K562 (cell line): Measurements from ENCODE around the gene NMRK2. TPM values are rescaled to one million over a fixed set of nuclear protein-coding genes. Genes with fewer than 3 reads are reported as not detected.

Experiments
- ATAC-seq: fragments of 200-7000 bp; cut with Tn5 transposase; 3 replicates; pipeline ENCODE4 v1.9.1; 2020; ENCODE audit warnings: moderate library complexity
- BruUV-seq: library from RNA; stranded (reverse); fragments of 400-500 nt; replicated peaks from 2 replicates; lab custom pipeline; 2021; lab: Mats Ljungman, UMichigan
- CTCF ChIA-PET: fragments of 300-600 bp; formaldehyde crosslinking; extraction: SDS; loops from one replicate; lab custom pipeline; 2021; ENCODE audit warnings: low intra/inter-chr PET ratio; lab: Yijun Ruan, JAX
- POLR2A ChIA-PET: fragments of 300-600, 350-650 bp; sonication (Branson Sonifier 250); formaldehyde crosslinking; extraction: SDS; loops from one replicate; lab custom pipeline; 2021; ENCODE audit warnings: antibody characterized with exemption, inconsistent platforms; lab: Yijun Ruan, JAX
- DNase-seq, 4 experiments: peaks; one replicate each; pipeline versions ENCODE4 v3.0.0 to v3.0.0-alpha.2; 2011 to 2018; ENCODE audit warnings: low spot score in 3 of 4, mixed read lengths in 3 of 4; ENCODE audit errors: extremely low read depth in 1 of 4
- FAIRE-seq: peaks from 2 replicates; lab custom pipeline; 2011; peaks lifted over from hg19 to GRCh38; lab: Jason Lieb, UNC
- H2AFZ ChIP-seq: 2 replicates; pipeline ENCODE4 v1.6.0; 2011; ENCODE audit warnings: low read depth, low read length, control low read depth, inconsistent platforms
- H3K27ac ChIP-seq: fragments of 200-600 bp; 3 replicates; pipeline ENCODE4 v1.8.0; 2011; ENCODE audit warnings: low read depth, mild to moderate bottlenecking, control low read depth, inconsistent platforms, low read length, moderate library complexity, mixed read lengths; ENCODE audit errors: extremely low read depth
- H3K27me3 ChIP-seq, 2 experiments: fragments of 300-600 bp in 1 of 2; 2 replicates in 1 of 2; 3 replicates in 1 of 2; pipeline versions ENCODE4 v1.6.0 to v1.8.0; 2011; ENCODE audit warnings: inconsistent platforms in 2 of 2, low read length in 2 of 2, mild to moderate bottlenecking in 1 of 2, mixed read lengths in 1 of 2, moderate library complexity in 1 of 2; ENCODE audit not compliant: control insufficient read depth in 2 of 2, insufficient read depth in 2 of 2
- H3K36me3 ChIP-seq: fragments of 300-600 bp; 3 replicates; pipeline ENCODE4 v1.8.0; 2011; ENCODE audit warnings: mild to moderate bottlenecking, low read length, inconsistent platforms; ENCODE audit not compliant: control insufficient read depth, insufficient read depth
- H3K4me1 ChIP-seq, 2 experiments: fragments of 200-600 bp in 1 of 2; replicated peaks in 1 of 2; 2 replicates in 1 of 2; 3 replicates in 1 of 2; pipeline versions ENCODE4 v1.5.1 to v1.8.0; 2011; ENCODE audit warnings: inconsistent platforms in 2 of 2, low read length in 2 of 2, mild to moderate bottlenecking in 1 of 2, mixed read lengths in 1 of 2, moderate library complexity in 1 of 2; ENCODE audit not compliant: control insufficient read depth in 2 of 2, insufficient read depth in 2 of 2
- H3K4me2 ChIP-seq: 2 replicates; pipeline ENCODE4 v1.6.1; 2011; ENCODE audit warnings: low read length, control low read depth, inconsistent platforms, mixed read lengths; ENCODE audit not compliant: insufficient read depth
- H3K4me3 ChIP-seq: fragments of 200-600 bp; sonication (generic), shearing (Covaris generic); 2 replicates; pipeline ENCODE4 v1.5.1; 2016; ENCODE audit warnings: control low read depth, inconsistent platforms
- H3K79me2 ChIP-seq: fragments of 200-600 bp; 3 replicates; pipeline ENCODE4 v1.8.0; 2011; ENCODE audit warnings: low read length, inconsistent platforms; ENCODE audit not compliant: control insufficient read depth, insufficient read depth
- H3K9ac ChIP-seq, 2 experiments: 2 replicates each; pipeline versions ENCODE4 v1.6.0 to v1.6.1; 2011; ENCODE audit warnings: low read depth in 2 of 2, low read length in 2 of 2, control low read depth in 1 of 2, inconsistent platforms in 1 of 2, mild to moderate bottlenecking in 1 of 2, mixed read lengths in 1 of 2; ENCODE audit not compliant: insufficient read depth in 1 of 2
- H3K9me1 ChIP-seq: one replicate; pipeline ENCODE4 v1.6.0; 2011; ENCODE audit warnings: inconsistent platforms, mild to moderate bottlenecking, low read length, moderate library complexity; ENCODE audit not compliant: control insufficient read depth, insufficient read depth
- H3K9me3 ChIP-seq: replicated peaks from 2 replicates; pipeline ENCODE4 v1.5.1; 2011; ENCODE audit warnings: low read depth, low read length, inconsistent platforms; ENCODE audit not compliant: control insufficient read depth, insufficient read depth
- H4K20me1 ChIP-seq: replicated peaks from 2 replicates; pipeline ENCODE4 v1.6.1; 2011; ENCODE audit warnings: low read length, inconsistent platforms, mixed read lengths; ENCODE audit not compliant: control insufficient read depth, insufficient read depth
- ADNP ChIP-seq: fragments of 200-800 bp; sonication (Bioruptor generic); IDR thresholded peaks from 2 replicates; pipeline ENCODE4 v1.6.1; 2016; ENCODE audit warnings: missing genetic modification characterization, missing compliant biosample characterization
- ARHGAP35 ChIP-seq: fragments of 450-650 bp; IDR thresholded peaks from 2 replicates; pipeline ENCODE4 v1.6.1; 2018; ENCODE audit not compliant: partially characterized antibody
- CHD2 ChIP-seq: IDR thresholded peaks from 2 replicates; pipeline ENCODE4 v1.6.1; 2011; ENCODE audit warnings: low read depth, low read length
- HIVEP1 ChIP-seq: fragments of 250-450 bp; sonication (Bioruptor Pico); IDR thresholded peaks from 2 replicates; pipeline ENCODE4 v1.4.0; 2020; ENCODE audit warnings: mild to moderate bottlenecking
- HNRNPL ChIP-seq: fragments of 200-400 bp; formaldehyde crosslinking; IDR thresholded peaks from 2 replicates; pipeline ENCODE4 v1.6.1; 2017; ENCODE audit warnings: low read depth, mild to moderate bottlenecking, low read length
- KAT8 ChIP-seq: fragments of 450-650 bp; IDR thresholded peaks from 2 replicates; pipeline ENCODE4 v1.6.1; 2016; ENCODE audit warnings: low read depth, mild to moderate bottlenecking
- MAFF ChIP-seq: IDR thresholded peaks from 2 replicates; pipeline ENCODE4 v1.6.1; 2012; ENCODE audit warnings: low read length, improper control_type of control experiment
- NFE2 ChIP-seq: IDR thresholded peaks from 2 replicates; pipeline ENCODE4 v1.6.1; 2014; ENCODE audit warnings: antibody characterized with exemption, low read depth
- RBM25 ChIP-seq: fragments of 200-400 bp; formaldehyde crosslinking; IDR thresholded peaks from 2 replicates; pipeline ENCODE4 v1.6.1; 2018; ENCODE audit warnings: low read length, low read depth, moderate library complexity; ENCODE audit not compliant: severe bottlenecking
- RFX1 ChIP-seq: fragments of 450-650 bp; IDR thresholded peaks from 2 replicates; pipeline ENCODE4 v1.6.1; 2016; ENCODE audit warnings: mild to moderate bottlenecking, moderate library complexity
- SUPT5H ChIP-seq: fragments of 450-650 bp; IDR thresholded peaks from 2 replicates; pipeline ENCODE4 v1.6.1; 2016
- TBP ChIP-seq: optimal IDR thresholded peaks from 2 replicates; pipeline ENCODE3; 2011; ENCODE audit warnings: low read depth, low read length, improper control_type of control experiment
- TCF7 ChIP-seq: sonication (generic); IDR thresholded peaks from 2 replicates; pipeline ENCODE4 v1.6.1; 2016; ENCODE audit warnings: antibody characterized with exemption, borderline replicate concordance
- ZFP36 ChIP-seq: fragments of 150-350 bp; IDR thresholded peaks from 2 replicates; pipeline ENCODE4 v1.6.1; 2018; ENCODE audit warnings: low read length, low read depth; ENCODE audit not compliant: partially characterized antibody
- ZNF143 ChIP-seq: sonication (generic); formaldehyde crosslinking; IDR thresholded peaks from 2 replicates; pipeline ENCODE4 v1.9.0; 2022; ENCODE audit warnings: mild to moderate bottlenecking, missing genetic modification reagents
- ZNF184 ChIP-seq: sonication (generic); formaldehyde crosslinking; IDR thresholded peaks from 2 replicates; pipeline ENCODE4 v1.5.0; 2020; ENCODE audit warnings: missing genetic modification reagents
- ZNF253 ChIP-seq: fragments of 250-450 bp; sonication (Bioruptor Pico); conservative IDR thresholded peaks from 2 replicates; pipeline ENCODE4 v1.6.1; 2021; ENCODE audit warnings: mild to moderate bottlenecking
- ZNF3 ChIP-seq: fragments of 250-450 bp; sonication (Bioruptor Pico); IDR thresholded peaks from 2 replicates; pipeline ENCODE4 v1.5.0; 2021; ENCODE audit warnings: mild to moderate bottlenecking, moderate library complexity
- ZNF384 ChIP-seq: IDR thresholded peaks from 2 replicates; pipeline ENCODE4 v1.6.1; 2012; ENCODE audit warnings: low read depth, low read length, improper control_type of control experiment
- ZNF668 ChIP-seq: fragments of 250-450 bp; sonication (Bioruptor Pico); IDR thresholded peaks from 2 replicates; pipeline ENCODE4 v1.8.0; 2022; ENCODE audit warnings: mild to moderate bottlenecking, inconsistent platforms
- ZNF75A ChIP-seq: fragments of 450-650 bp; formaldehyde crosslinking; IDR thresholded peaks from 2 replicates; pipeline ENCODE4 v1.4.0; 2020; ENCODE audit warnings: mild to moderate bottlenecking
- WGBS: fragments of 100-300 bp; shearing (Covaris generic); methylation state at CpG from one replicate; pipeline ENCODE4 v1.1.6; 2016; ENCODE audit warnings: low coverage, mixed read lengths; ENCODE audit not compliant: insufficient coverage; ENCODE audit errors: missing lambda C conversion rate; 5-methylcytosine and 5-hydroxymethylcytosine counted together
- in situ Hi-C: fragments of 300-500 bp; cut with MboI; formaldehyde crosslinking; loops from 4 replicates; pipeline ENCODE4 v1.15.0; 2018; ENCODE audit warnings: inconsistent platforms, mixed read lengths
- intact Hi-C: fragments of 100-400 bp; cut with micrococcal nuclease; formaldehyde crosslinking; loops from 2 replicates; pipeline ENCODE4 v1.14.2; 2022
- polyA plus RNA-seq, 8 experiments: library from polyadenylated mRNA; depleted of rRNA in 4 of 8; stranded (reverse) in 5 of 8; unstranded in 3 of 8; fragments of >200 nt; fragmentation: Nextera tagmentation in 2 of 8; fragmentation: Illumina TruSeq in 1 of 8; extraction: Ambion mirVana in 2 of 8; extraction: Trizol in 1 of 8; gene quantifications; 2 replicates each; pipeline versions ENCODE4 v1.2.1 to v1.2.3, GENCODE V29; 2011 to 2014; ENCODE audit warnings: inconsistent platforms in 1 of 8, missing spikeins in 1 of 8
- total RNA-seq, 7 experiments: library from RNA; depleted of rRNA in 6 of 7; stranded (reverse); fragments of >200 nt in 6 of 7; fragmentation: Illumina TruSeq in 2 of 7; extraction: Trizol in 2 of 7; gene quantifications; 2 replicates each; pipeline versions ENCODE4 v1.2.1 to v1.2.3, GENCODE V29; 2011 to 2021; ENCODE audit warnings: low replicate concordance in 1 of 7
- TF ChIP-seq, protein P1 (sequence below): fragments of 450-650 bp; IDR thresholded peaks from 2 replicates; pipeline ENCODE4 v1.6.1; 2014; ENCODE audit warnings: low read depth, mild to moderate bottlenecking, moderate library complexity, borderline replicate concordance
- TF ChIP-seq, protein P2 (sequence below): fragments of 150-350 bp; conservative IDR thresholded peaks from 2 replicates; pipeline ENCODE4 v1.6.1; 2014; ENCODE audit warnings: low read length

Gene NMRK2
- total and polyA plus RNA-seq, 9 of the 15 experiments (the other 6 are each of a cell fraction or from before 2014, with no cell fraction given): not detected

DNA sequence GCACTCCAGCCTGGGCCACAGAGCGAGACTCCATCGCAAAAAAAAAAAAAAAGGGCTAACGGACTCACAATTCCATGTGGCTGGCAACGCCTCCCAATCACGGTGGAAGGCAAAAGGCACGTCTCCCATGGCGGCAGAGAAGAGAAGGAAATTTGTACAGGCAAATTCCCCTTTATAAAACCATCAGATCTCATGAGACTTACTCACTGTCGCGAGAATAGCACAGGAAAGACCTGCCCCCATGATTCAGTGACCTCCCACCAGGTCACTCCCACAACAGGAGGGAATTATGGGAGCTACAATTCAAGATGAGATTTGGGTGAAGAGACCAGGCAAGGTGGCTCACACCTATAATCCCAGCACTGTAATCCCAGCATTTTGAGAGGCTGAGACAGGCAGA is 18.7 kb upstream of the NMRK2 start:
- 0% methylated on average over 2 of the region's 9 CpGs for WGBS
- DNase-seq (peak in 2 of 4 experiments; percentile 30 to 66), ATAC-seq (peak; percentile 91), FAIRE-seq (peak; percentile 91)
- ChIA-PET CTCF (no interaction called here), POLR2A (interaction anchor here (0.6 to 1.9 kb wide), 5 partner anchors 8 to 302 kb away, joined by 3 to 7 read pairs (median 3); no protein-coding TSS in a partner anchor)
- H3K9ac ChIP-seq: no peak overlapping the region
- no peaks in the 10 kb centered on the region for H3K9me1 ChIP-seq
- H3K4me2 ChIP-seq: peak overlapping the region; percentile 13; the same call in 1 of the 2 replicates
- H3K4me1 ChIP-seq: peaks cover 0 to 9% of the 10 kb centered on the region in 2 experiments; a peak in 2 of 5 replicates
- peak overlapping the region; percentile 56 for H2AFZ ChIP-seq
- no peaks in the 10 kb centered on the region for H4K20me1 ChIP-seq
- no TSS peak for BruUV-seq
- no peak overlapping the region for H3K27ac ChIP-seq
- peaks cover 6% of the 10 kb centered on the region for H3K9me3 ChIP-seq
- no peaks in the 10 kb centered on the region for H3K36me3 ChIP-seq
- peak; percentile 25 for TF ChIP-seq ZFP36
- TF ChIP-seq SUPT5H: 0 out of 2 replicates have a peak, but pooled peaks have one; percentile 36
- peak; percentile 96 for TF ChIP-seq CHD2
- TF ChIP-seq ZNF668: no peak
- TF ChIP-seq TCF7: no peak
- TF ChIP-seq ADNP (tag): no peak
- no peak for TF ChIP-seq NFE2
- peak; percentile 39; the same call in 1 of the 2 replicates for TF ChIP-seq MAFF
- no peak for TF ChIP-seq HNRNPL
- TF ChIP-seq, protein P1, sequence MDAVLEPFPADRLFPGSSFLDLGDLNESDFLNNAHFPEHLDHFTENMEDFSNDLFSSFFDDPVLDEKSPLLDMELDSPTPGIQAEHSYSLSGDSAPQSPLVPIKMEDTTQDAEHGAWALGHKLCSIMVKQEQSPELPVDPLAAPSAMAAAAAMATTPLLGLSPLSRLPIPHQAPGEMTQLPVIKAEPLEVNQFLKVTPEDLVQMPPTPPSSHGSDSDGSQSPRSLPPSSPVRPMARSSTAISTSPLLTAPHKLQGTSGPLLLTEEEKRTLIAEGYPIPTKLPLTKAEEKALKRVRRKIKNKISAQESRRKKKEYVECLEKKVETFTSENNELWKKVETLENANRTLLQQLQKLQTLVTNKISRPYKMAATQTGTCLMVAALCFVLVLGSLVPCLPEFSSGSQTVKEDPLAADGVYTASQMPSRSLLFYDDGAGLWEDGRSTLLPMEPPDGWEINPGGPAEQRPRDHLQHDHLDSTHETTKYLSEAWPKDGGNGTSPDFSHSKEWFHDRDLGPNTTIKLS: peak; percentile 73; the same call in 1 of the 2 replicates
- no peak for TF ChIP-seq RFX1
- TF ChIP-seq ZNF75A (CRISPR knock-in tag): no peak
- peak; percentile 48; the same call in 1 of the 2 replicates for TF ChIP-seq ZNF143
- TF ChIP-seq, protein P2, sequence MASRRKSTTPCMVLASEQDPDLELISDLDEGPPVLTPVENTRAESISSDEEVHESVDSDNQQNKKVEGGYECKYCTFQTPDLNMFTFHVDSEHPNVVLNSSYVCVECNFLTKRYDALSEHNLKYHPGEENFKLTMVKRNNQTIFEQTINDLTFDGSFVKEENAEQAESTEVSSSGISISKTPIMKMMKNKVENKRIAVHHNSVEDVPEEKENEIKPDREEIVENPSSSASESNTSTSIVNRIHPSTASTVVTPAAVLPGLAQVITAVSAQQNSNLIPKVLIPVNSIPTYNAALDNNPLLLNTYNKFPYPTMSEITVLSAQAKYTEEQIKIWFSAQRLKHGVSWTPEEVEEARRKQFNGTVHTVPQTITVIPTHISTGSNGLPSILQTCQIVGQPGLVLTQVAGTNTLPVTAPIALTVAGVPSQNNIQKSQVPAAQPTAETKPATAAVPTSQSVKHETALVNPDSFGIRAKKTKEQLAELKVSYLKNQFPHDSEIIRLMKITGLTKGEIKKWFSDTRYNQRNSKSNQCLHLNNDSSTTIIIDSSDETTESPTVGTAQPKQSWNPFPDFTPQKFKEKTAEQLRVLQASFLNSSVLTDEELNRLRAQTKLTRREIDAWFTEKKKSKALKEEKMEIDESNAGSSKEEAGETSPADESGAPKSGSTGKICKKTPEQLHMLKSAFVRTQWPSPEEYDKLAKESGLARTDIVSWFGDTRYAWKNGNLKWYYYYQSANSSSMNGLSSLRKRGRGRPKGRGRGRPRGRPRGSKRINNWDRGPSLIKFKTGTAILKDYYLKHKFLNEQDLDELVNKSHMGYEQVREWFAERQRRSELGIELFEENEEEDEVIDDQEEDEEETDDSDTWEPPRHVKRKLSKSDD: no peak
- peak; percentile 70 for TF ChIP-seq RBM25
- no peak for TF ChIP-seq ZNF3 (CRISPR knock-in tag)
- TF ChIP-seq ZNF184 (CRISPR knock-in tag): peak; percentile 95
- TF ChIP-seq ZNF384: 0 out of 2 replicates have a peak, but pooled peaks have one; percentile 22
- peak; percentile 83 for TF ChIP-seq ARHGAP35
- peak; percentile 55 for TF ChIP-seq TBP
- no peak for TF ChIP-seq ZNF253
- TF ChIP-seq HIVEP1 (CRISPR knock-in tag): no peak
- no peak for TF ChIP-seq KAT8
- intact Hi-C loops (no loop called here), in situ Hi-C loops (no loop called here)
- H3K4me3 ChIP-seq: no peak overlapping the region
- H3K27me3 ChIP-seq: peaks cover 0 to 8% of the 10 kb centered on the region in 2 experiments; a peak in 1 of 5 replicates
- no peaks in the 10 kb centered on the region for H3K79me2 ChIP-seq
